LoVo (cell line): ENCODE measurements around the gene KDM1B.
A peak's percentile ranks its signal among the peaks of the same experiment; 100 is the strongest.

Experiments used
- DNase-seq: peaks from one replicate; pipeline ENCODE4 v3.0.0-alpha.2; 2016; ENCODE audit warnings: low spot score

The KDM1B gene, protein sequence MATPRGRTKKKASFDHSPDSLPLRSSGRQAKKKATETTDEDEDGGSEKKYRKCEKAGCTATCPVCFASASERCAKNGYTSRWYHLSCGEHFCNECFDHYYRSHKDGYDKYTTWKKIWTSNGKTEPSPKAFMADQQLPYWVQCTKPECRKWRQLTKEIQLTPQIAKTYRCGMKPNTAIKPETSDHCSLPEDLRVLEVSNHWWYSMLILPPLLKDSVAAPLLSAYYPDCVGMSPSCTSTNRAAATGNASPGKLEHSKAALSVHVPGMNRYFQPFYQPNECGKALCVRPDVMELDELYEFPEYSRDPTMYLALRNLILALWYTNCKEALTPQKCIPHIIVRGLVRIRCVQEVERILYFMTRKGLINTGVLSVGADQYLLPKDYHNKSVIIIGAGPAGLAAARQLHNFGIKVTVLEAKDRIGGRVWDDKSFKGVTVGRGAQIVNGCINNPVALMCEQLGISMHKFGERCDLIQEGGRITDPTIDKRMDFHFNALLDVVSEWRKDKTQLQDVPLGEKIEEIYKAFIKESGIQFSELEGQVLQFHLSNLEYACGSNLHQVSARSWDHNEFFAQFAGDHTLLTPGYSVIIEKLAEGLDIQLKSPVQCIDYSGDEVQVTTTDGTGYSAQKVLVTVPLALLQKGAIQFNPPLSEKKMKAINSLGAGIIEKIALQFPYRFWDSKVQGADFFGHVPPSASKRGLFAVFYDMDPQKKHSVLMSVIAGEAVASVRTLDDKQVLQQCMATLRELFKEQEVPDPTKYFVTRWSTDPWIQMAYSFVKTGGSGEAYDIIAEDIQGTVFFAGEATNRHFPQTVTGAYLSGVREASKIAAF

DNA sequence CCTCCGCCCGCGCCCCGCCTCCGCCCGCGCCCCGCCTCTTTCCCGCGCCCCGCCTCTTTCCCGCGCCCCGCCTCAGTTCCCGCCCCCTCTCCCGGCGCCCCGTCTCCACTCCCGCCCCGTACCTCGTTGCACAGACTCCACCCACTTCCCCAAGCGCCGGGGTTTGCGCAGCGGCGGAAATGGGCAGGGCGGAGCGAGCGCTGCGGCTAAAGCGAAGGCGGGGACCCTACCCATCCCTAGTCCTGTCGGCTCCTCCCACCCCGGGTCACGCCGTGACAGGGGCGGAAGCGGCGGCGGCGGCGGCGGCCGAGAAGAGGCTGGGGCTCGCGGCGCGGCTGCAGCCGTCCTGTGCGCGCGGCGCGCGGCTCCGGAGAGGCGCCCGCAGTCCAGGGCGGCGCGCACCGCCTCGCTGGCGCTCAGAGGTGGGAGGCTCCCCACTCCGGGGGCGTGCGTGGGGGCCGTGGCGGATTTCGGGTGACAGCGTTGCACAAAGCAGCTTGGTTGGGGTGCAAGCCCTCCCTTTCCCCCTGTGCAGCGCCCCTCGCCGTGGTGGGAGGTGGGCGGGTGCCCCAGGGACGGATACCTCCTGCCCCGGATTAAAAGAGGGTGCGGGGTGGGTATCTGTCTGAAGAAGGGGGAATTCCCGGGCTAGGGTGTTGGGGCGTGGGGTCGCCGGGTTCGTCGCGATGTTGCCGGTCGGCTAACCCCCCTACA lies at the start of gene KDM1B:
Gene KDM1B (plus strand): TSS at position 273 of the 714 bp plus-strand sequence. CDS start 4,474 bp downstream, outside the sequence.
- peak; percentile 97 for DNase-seq

DNA sequence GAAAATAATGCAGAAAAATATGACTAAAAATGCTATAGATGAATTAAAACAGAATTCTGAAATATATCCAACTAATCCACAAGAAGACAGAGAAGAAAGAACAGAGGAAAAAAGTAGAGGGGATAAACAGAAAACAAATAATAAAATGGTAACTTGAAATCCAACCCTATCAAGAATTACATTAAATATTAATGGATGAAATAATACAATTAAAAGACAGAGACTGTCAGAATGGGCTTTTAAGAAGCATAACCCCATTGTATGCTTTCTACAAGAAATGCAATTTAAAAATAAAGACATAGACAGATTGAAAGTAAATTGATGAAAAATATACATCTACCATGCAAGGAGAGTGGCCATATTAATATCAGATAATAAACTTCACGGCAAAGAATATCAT lies 48.2 kb upstream of the KDM1B start:
- DNase-seq = no peak

DNA sequence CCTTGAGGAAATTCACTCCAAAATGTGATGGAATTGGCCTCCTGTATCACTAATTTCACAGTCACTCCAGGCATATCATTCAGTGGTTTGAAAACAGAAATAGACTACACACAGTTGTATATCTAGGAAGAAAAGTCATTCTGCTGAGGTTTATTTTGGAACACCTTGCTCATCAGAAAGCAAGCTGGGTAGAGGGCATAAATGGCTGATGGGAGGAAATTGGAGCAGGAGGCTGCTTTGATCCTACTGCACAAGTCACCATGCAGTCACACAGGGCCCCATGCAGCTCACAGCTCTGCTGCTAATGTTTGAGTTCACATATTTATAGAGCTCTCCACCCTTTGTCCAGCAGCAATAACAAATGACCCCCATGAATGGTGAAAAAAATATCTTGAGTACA lies 45.1 kb upstream of the KDM1B start:
- no peak for DNase-seq

DNA sequence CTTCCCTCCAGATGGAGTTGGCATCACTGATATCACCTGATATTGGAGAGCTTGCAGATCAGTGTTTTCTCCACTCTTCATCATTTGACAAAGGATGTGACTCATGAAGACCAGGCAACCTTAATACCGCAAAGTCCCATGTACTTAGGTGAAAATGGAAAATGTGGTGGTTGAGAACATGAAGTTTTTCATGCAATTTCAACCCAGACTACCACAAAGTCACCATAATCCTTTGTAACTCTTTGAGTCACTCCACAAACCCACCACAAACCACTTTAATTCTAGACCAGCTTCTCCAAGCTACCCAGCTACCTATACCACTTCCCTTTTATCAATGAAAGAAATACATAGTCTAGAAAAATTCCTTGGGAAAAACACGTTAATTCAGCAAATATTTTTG lies 39.9 kb upstream of the KDM1B start:
- no peak for DNase-seq

DNA sequence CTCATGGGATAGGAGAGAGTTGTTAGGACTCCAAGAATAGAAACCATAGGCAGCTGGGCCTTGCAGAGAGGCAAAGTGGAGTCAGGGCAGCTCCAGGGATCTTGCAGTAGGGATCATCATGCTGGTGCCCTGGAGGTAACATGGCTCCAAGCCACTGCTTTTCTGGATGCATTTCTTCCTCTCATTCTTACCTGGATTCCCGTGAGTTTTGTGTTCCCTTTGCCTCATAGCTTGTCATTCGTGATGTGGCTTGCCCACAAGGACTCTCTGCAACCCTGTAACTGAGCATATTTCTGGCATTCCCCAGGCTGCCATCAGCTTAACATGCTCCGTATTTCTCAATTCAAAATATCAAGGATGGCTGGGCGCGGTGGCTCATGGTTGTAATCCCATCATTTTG lies 38.1 kb upstream of the KDM1B start:
- no peak for DNase-seq

DNA sequence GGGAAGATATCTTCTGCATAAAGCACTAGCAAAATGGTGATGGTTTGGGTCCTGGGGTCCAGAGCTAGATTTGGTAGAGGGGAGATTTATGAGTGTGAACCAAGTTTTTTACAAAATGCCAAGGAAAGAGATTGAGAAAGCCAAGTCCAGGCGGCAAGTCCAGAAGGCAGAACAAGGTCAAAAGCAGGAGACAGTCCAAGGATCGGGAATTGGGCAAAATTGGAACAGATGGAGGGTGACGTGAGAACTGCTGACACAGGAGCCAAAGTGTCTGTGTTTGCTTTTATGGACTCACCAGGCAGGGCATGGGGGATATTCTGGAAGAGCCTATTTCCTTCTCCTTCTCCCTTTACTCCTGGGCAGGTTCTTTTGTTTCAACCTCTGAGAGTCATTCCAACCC lies 36.9 kb upstream of the KDM1B start:
- DNase-seq = no peak

DNA sequence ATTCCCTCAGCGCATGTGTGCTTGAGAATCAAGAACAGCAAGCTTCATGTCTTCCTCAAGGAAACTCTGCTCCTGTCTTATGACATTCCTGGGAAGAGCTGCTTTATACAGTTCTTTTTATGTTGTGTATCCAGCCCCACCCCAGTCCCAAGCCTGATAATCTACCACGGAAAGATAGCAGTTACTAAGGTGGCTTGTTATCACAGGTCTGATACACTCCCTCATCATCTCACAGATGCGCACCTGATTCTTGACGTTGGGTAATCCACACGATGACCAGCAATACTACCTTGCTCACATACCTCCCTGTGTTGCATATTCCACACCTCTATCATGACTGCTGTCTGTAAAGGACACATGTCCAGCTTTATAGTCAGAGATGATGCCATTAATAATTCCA lies 36.0 kb upstream of the KDM1B start:
- DNase-seq = no peak

DNA sequence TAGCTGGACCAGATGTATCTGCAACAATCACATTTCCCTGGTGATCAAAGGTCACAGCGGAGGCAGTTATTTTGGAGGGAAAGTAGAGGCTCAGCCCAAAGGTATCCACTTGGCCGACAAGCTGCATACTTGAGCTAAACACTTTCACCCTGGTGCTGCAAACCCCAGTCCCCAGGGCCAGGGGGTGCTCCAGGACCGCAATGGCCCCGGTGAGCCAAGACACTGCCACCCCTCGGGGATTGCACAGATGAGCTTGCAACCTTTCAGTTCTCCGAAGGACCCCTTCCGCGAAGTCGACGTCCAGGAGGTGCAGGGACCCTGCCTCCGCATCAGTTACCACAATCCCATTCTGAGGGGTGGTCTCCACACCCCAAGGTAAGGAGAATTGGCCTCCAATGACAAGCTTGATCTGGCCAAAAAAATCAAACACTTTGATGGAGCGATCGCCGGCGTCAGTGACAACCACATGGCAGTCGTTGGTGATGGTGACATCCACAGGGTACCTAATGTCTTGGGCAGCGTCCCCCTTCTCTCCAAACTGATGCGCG lies 33.6 kb upstream of the KDM1B start:
- no peak for DNase-seq

DNA sequence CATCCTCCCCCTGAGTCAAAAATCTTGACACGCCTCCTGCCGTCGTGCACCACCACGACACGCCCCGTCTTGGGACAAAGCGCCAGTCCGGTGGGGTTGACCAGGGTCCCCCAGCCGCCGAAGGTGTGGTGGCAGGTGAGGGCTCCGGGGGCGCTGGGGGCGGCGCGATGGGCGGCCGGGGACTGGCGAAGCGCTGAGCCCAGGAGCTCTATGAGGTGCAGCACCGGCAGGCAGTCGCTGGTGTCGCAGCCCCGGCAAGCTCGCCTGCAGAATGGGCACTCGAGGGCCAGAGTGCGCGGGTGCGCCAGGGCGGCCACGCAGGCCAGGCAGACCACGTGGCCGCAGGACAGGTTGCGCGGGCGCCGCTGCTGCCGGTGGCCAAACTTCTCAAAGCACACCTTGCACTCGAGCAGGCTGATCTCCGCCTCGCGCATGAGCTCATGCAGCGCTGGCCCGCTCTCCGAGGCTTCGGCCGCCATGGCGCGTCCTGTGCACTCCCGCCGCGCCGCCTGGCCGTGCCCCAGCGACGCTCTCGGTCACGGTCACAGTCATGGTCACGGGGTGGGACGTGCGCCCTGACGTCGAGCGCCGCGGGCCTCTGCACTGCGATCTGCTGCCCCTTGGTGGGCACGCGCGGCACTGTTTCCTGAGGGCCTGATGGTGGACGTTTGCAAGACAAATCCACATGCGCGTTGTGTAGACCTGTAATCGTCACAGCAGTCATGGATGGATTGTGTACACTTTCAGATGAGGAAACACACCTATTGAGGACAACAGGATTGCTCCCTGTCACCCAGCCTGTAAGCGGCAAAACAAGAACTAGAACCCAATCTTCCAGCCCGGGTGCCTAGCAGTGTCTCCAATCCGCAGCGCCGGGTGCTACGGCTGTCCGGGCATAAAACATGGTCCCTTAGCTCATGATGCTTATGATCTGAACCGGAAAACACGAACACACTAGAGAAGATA lies 32.8 kb upstream of the KDM1B start, which contains the start of gene NHLRC1:
Gene NHLRC1 (minus strand): TSS at position 550 of the 966 bp plus-strand sequence. CDS start 71 bp downstream, at position 479.
- peak; percentile 93 for DNase-seq

DNA sequence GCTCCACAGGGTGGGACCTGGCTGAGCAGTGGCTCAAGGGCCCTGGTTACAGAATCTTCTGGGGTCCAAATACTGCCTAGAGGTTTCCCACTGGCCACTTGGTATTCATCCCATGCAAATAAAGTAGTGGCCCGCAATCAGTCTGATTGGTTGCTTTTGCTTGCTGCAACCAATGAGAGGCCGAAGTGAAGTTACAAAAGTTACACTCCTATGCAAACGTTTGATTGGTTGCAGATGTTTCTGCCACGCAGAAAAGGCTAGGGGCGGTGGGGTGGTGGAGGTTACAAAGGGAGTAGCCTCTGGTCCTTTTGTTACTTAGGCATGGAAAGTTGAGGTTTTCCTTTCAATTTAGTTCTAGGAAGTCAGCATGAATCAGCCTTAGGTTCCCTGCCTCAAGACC lies 29.1 kb upstream of the KDM1B start:
- DNase-seq = no peak

DNA sequence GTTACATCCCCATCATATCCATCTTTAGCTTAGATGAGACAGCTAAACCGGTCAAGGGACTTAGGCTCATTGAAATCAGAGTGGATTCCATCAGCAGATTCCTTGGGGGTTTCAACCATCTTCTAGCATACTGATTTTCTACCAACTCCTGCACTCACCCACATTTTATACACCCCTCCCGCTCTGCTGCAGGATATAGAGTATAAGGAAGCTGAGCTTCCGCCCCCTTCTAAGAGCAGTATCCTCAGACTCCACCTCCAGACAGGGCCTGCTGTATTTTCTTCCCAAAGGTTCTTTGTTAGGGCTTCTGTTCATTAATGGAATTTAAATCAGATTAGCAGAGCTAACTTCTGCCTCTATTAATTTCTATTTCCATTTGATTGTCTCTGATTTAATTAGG lies 22.9 kb upstream of the KDM1B start:
- DNase-seq = no peak

DNA sequence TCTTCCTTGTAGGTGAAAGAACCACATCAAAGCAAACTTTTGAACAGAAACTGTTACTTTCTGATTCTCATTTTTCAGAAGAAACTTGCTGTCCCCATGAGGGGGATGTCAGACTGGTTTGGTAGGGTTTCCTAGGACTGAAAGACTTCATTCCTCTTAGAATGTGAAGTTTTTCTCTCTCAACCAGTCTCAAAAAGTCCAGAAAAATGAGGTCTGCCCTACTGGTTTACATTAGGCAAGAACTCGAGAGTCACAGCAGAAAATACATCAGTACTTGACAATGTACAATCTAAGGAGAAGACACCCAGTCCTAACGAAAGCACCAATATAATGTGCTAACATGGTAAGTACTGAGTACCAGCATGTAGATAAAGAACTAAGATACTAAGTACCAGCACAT lies 20.1 kb upstream of the KDM1B start:
- no peak for DNase-seq

DNA sequence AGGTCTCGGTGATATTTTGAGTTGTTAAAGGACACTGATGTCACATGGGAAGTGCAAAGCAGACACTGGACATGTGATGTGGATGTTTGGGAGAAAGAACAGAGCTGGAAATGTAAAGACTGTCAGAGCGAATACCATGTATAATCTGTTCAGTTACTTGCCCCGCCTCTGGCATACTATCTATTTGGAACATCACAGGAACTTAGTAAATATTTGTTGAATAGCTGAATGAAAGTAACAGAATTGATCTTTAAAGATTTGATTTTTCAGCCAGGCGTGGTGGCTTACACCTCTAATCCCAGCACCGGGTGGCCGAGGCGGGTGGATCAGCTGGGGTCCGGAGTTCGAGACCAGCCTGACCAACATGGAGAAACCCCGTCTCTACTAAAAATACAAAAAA lies 19.0 kb upstream of the KDM1B start:
- no peak for DNase-seq

DNA sequence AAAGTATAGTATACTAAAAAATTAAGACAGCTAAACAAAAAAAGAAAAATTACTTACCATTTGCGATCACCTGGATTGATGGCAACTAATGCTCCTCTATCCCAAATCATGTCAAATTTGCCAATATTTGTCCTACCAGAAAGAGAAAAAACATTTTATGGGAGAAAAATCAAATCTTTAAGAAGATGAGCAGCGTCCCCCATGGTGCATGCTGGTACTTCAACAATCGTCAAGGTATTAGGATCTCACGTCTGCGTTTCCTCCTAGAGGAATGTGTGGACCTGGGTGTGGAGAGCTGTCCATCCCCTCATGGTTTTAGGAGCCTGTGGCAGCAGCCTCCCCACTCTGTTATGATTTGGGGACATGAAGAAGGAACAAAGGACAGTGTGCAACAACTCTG lies 16.3 kb upstream of the KDM1B start:
- DNase-seq = no peak

DNA sequence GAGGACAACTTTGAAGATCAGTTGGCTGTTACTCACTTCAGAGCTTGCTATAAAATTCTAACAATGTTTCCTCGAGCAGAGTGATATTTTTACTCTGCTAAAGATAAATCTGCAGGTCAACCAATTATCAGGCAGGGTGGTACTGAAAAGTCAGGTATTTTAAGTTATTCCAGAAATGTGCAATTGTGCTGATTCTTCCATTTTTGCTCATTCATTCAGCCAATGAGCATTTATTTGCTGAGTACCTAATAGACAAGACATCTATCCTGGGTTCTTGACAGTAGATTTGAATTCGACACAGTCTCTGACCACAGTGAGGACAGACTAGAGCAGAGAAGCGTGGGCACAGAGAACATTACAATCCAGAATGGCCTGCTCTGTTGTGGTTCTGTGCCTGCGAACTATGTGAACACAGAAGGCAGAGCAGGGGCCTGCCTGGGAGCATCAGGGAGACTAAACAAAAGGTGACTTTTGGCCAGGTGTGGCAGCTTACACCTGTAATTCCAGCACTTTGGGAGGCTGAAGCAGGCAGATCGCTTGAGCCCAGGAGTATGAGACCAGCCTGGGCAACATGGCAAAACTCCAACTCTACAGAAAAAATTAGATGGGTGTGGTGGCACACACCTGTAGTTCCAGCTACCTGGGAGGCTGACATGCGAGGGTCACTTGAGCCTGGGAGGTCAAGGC lies 15.1 kb upstream of the KDM1B start:
- no peak for DNase-seq

DNA sequence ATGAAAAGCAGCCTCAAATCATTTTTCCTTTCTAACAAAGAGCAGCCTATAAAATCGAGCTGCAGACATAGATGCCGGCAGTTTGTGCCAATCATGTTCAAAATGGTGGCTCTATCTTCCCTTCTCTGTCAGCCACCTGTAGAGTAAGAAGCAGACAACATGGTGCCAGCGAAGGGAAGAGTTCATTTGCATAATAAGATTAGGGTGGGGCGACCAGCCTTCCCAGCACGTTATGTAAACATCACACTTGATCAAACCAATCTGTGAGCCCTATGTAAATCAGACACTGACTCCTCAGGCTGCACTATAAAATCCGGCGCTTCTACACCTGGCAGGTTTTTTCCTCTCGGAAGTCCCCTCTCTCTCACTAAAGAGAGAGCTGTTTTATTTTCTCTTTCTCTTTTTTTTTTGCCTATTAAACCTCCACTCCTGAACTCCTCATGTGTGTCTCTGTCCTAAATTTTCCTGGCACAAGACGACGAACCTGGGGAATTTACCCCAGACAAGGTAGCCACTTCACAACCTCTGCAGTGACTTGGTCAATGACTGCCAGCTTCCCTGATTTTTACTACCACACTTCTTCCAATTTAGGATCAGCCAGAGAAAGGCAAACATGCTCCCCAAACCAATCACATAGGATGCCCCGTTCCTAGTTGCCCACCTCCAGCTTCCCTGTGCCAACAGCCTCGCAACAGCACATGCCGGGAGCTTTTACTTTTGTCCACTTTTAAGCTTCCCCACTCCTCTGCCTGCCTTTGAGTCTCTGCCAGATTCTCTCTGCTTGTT lies 13.2 kb upstream of the KDM1B start:
- no peak for DNase-seq

DNA sequence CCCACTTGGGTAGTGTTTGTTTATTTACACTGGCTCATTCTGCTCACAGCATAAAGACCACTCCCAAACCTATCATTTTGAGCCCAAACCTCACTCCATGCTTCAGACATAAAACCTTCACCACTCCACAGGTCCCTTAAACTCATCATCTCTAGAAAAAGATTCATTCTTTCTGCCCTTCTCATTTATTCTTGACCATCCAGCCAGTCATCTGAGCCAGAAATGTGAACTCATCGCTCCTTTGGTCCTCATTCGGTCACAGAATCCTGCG lies 12.7 kb upstream of the KDM1B start:
- DNase-seq = no peak

DNA sequence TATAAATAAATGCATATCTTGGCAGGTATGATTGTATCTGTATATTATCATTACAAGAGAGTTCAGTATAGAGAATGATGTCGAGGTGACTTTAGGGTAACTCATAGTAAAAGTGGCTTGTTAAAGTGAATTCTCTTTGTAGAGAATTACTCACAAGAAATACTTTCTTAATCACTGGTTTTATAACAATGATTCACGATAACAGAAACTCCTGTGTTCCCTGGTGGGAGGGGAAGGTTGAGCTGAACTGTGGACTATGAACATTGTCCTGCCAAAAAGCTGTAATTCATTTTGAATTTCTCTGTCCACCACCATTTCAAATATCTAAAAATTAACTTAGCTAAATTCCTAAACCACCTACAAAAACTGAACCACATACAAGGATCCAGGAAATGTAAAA lies 8.1 kb upstream of the KDM1B start:
- peak; percentile 68 for DNase-seq

DNA sequence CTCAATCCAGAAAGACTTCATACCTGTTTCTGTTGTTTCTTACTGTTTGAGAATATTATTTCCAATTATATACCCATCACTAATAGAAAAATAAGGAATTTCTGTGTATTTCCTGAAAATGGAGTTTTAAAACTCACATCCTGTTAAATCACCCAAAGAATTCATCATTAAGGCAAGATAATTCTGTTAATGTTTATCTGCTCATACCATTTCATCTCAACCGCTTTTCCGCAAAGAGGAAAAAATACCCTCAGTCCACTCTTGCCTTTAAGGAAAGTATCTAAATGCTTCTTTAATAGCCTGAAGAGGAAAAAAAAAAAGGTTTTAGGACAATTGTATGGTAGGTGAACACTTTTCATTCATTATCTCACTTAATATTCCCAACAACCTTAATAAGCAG lies 7.6 kb upstream of the KDM1B start:
- no peak for DNase-seq
